Measurements from ENCODE around the gene TANGO6.

Gene TANGO6

GRCh38 chr16:69031877-69032301 is 188.6 kb downstream of the TANGO6 start:
- H3K27me3 ChIP-seq = no peaks in the 10 kb centered on the region
- H3K27ac ChIP-seq = no peak overlapping the region
- intact Hi-C loops (cut with DNase I; ENCODE audit: low total_unique reads) = no loop called here
- no peak for DNase-seq
- peaks cover 0 to 10% (median 0%) of the 10 kb centered on the region in 4 donors for H3K4me1 ChIP-seq
- no peaks in the 10 kb centered on the region for H3K9me3 ChIP-seq
- H3K36me3 ChIP-seq = peaks cover 0 to 7% (median 0%) of the 10 kb centered on the region in 3 donors
- H3K4me3 ChIP-seq = no peak overlapping the region
- TF ChIP-seq CTCF (IDR thresholded peaks at IDR 0.05) = no peak

GRCh38 chr16:69033151-69033949 is 190.0 kb downstream of the TANGO6 start:
- Histone ChIP-seq H3K9me3 (no peaks in the 10 kb centered on the region), H3K27me3 (no peaks in the 10 kb centered on the region), H3K4me1 (peaks cover 0 to 10% (median 0%) of the 10 kb centered on the region in 4 donors), H3K36me3 (peaks cover 0 to 7% (median 0%) of the 10 kb centered on the region in 3 donors), H3K27ac (no peak overlapping the region), H3K4me3 (no peak overlapping the region)
- intact Hi-C loops (cut with DNase I; ENCODE audit: low total_unique reads) = no loop called here
- no peak for TF ChIP-seq CTCF (IDR thresholded peaks at IDR 0.05)
- DNase-seq = no peak

- H3K36me3 ChIP-seq = peaks cover 0 to 12% (median 2%) of the 10 kb centered on the region in 3 donors
- TF ChIP-seq CTCF (IDR thresholded peaks at IDR 0.05) = no peak
- no peaks in the 10 kb centered on the region for H3K9me3 ChIP-seq
- no peaks in the 10 kb centered on the region for H3K27me3 ChIP-seq
- no peak overlapping the region for H3K4me3 ChIP-seq
- intact Hi-C loops (cut with DNase I; ENCODE audit: low total_unique reads) = no loop called here
- no peak overlapping the region for H3K27ac ChIP-seq
- no peak for DNase-seq
- H3K4me1 ChIP-seq = peaks cover 0 to 10% (median 0%) of the 10 kb centered on the region in 4 donors
These were observed 192.0 kb downstream of the TANGO6 start for GRCh38 chr16:69035375-69035774.

GRCh38 chr16:69036399-69037091 is 193.2 kb downstream of the TANGO6 start:
- intact Hi-C loops (cut with DNase I; ENCODE audit: low total_unique reads) = no loop called here
- H3K4me3 ChIP-seq = no peak overlapping the region
- H3K27me3 ChIP-seq = no peaks in the 10 kb centered on the region
- peaks cover 5 to 24% (median 14%) of the 10 kb centered on the region in 3 donors for H3K36me3 ChIP-seq
- peaks cover 0 to 10% (median 0%) of the 10 kb centered on the region in 4 donors for H3K4me1 ChIP-seq
- no peaks in the 10 kb centered on the region for H3K9me3 ChIP-seq
- TF ChIP-seq CTCF (IDR thresholded peaks at IDR 0.05) = no peak
- peak in 1 of 2 donors; percentile 35 for DNase-seq
- H3K27ac ChIP-seq = no peak overlapping the region

- Histone ChIP-seq H3K27me3 (no peaks in the 10 kb centered on the region), H3K4me3 (no peak overlapping the region), H3K36me3 (peaks cover 12 to 34% (median 22%) of the 10 kb centered on the region in 3 donors), H3K4me1 (peaks cover 0 to 10% (median 0%) of the 10 kb centered on the region in 4 donors), H3K27ac (no peak overlapping the region), H3K9me3 (peaks cover 0 to 3% (median 0%) of the 10 kb centered on the region in 3 donors)
- TF ChIP-seq CTCF (IDR thresholded peaks at IDR 0.05) = no peak
- intact Hi-C loops (cut with DNase I; ENCODE audit: low total_unique reads) = no loop called here
- DNase-seq = peak in 1 of 2 donors; percentile 15
These were observed 194.2 kb downstream of the TANGO6 start for GRCh38 chr16:69037373-69038160.
